Activated naive CD8-positive, alpha-beta T cell (primary cell): ENCODE measurements around the gene GSPT2.
A peak's percentile ranks its signal among the peaks of the same experiment; 100 is the strongest.
"Not testable (repeated sequence)": the region's sequence is repeated elsewhere in the genome, so short reads cannot be mapped to it uniquely, and the experiment has no call there.

Source experiments
- H3K27ac Mint-ChIP-seq: one replicate; pipeline ENCODE4 v1.8.0; 2021; ENCODE audit warnings: mixed read lengths
- H3K27me3 Mint-ChIP-seq: one replicate; pipeline ENCODE4 v1.8.0; 2021; ENCODE audit warnings: mixed read lengths
- H3K36me3 Mint-ChIP-seq: one replicate; pipeline ENCODE4 v1.8.0; 2021; ENCODE audit warnings: mixed read lengths
- H3K4me1 Mint-ChIP-seq: one replicate; pipeline ENCODE4 v1.8.0; 2021; ENCODE audit warnings: low read depth, mixed read lengths
- H3K4me3 Mint-ChIP-seq: one replicate; pipeline ENCODE4 v1.8.0; 2021; ENCODE audit warnings: mild to moderate bottlenecking, mixed read lengths
- H3K9me3 Mint-ChIP-seq: one replicate; pipeline ENCODE4 v1.8.0; 2021; ENCODE audit warnings: low read depth, mixed read lengths

The GSPT2 gene

DNA sequence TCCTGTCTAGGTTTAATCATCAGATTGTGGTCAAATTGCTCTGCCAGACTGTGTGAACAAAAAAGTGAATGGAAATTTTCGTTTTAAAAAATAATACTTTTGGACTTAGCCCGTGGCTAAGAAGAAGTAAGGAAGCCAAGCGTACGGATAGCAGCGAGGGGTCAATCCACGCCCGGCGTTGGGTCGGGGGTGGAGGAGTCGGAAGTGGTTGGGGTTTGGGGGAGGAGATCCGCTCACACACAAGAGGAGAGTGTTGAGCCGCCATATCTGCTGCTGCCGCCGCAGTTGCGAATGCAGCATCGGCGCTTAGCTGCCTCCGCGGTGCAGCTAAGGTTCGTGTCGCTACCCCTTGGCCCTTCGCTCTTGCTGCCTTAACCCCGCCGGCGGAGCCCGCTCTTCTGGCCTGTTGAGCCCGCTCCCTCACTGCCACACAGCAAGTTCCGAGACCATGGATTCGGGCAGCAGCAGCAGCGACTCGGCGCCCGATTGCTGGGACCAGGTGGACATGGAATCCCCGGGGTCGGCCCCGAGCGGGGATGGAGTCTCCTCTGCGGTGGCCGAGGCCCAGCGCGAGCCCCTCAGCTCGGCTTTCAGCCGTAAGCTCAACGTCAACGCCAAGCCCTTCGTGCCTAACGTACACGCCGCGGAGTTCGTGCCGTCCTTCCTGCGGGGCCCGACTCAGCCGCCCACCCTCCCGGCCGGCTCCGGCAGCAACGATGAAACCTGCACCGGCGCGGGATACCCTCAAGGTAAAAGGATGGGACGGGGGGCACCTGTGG is at the start of gene GSPT2:
TSS of gene GSPT2 (plus strand) at position 264 of the 779 bp plus-strand sequence. CDS start at position 449, 185 bp downstream.
- H3K27ac Mint-ChIP-seq, result peak within 1 kb of the TSS; percentile 87
- peaks cover 2% of the 10 kb centered on the region for H3K27me3 Mint-ChIP-seq
- peaks cover 8% of the 10 kb centered on the region for H3K9me3 Mint-ChIP-seq
- H3K4me3 Mint-ChIP-seq, result peak within 1 kb of the TSS; percentile 90
- peaks cover 14% of the 10 kb centered on the region for H3K36me3 Mint-ChIP-seq
- H3K4me1 Mint-ChIP-seq, result peaks cover 18% of the 10 kb centered on the region

DNA sequence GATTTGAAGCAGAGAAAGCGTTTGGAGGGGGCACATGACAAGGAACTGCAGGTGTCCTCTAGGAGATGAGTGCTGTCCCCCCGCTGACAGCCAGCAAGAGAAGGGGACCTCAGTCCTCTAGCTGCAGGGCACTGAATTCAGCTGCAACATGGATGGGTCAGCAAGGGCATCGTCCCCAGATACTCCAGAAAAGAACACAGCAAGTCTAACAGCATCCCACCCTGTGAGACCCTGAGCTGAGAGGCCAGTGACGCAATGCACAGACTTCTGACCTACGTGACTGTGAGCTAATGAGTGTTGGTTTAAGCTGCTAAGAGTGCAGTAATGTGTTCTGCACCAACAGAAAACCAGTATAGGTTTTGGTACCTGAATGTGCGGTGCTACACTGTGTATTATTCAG is 49.0 kb upstream of the GSPT2 start:
- Mint-ChIP-seq H3K36me3 (no peaks in the 10 kb centered on the region), H3K9me3 (no peaks in the 10 kb centered on the region), H3K4me1 (no peaks in the 10 kb centered on the region), H3K27me3 (peaks cover 4% of the 10 kb centered on the region), H3K27ac (no peak overlapping the region), H3K4me3 (no peak overlapping the region)

GRCh38 chrX:51697397-51697796 is 45.8 kb upstream of the GSPT2 start:
- Mint-ChIP-seq H3K4me1 (no peaks in the 10 kb centered on the region), H3K27ac (no peak overlapping the region), H3K9me3 (no peaks in the 10 kb centered on the region), H3K4me3 (no peak overlapping the region), H3K27me3 (peaks cover 4% of the 10 kb centered on the region), H3K36me3 (no peaks in the 10 kb centered on the region)

- H3K27me3 Mint-ChIP-seq, H3K27ac Mint-ChIP-seq, H3K4me1 Mint-ChIP-seq: not testable (repeated sequence)
Observed at GRCh38 chrX:51710277-51711164, 32.7 kb upstream of the GSPT2 start, which contains the start of gene CENPVL1. Gene CENPVL1, plus strand, starts transcription at chrX:51710512. Its CDS starts 0 bp downstream, at chrX:51710512.

DNA sequence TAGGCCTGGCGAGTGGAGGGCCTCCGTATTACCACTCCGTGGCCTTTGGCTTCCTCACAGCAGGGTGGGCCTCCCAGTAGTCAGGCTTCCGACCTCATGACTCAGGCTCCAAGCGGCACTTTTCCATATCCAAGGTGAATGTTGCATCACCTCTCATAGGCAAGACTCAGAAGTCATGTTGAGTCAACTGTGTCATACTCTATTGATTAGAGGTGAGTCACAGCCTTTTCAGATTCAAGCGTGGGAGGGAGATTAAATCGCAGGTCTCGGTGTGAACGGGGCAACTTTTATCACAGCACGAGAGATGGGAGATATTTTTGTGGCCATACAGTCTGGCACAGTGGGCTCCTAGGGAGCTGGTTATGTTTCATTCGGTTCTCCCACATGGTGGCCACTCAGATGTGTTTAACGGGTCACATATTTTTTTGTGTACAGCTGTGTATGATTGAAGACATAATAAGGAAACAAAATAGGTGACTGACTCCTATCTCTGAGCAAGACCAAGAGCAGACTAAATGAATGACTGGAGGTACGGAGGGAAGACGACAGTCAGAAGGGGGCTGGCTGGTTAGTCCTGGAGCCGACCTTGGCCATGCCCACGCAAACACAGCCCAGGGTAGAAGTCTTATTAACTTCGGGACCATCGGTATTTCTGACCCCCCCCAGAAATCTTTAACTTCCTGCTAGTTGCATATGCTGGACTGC is 30.1 kb upstream of the GSPT2 start:
- not testable (repeated sequence) for H3K36me3 Mint-ChIP-seq, H3K27ac Mint-ChIP-seq, H3K27me3 Mint-ChIP-seq, H3K9me3 Mint-ChIP-seq, H3K4me1 Mint-ChIP-seq, H3K4me3 Mint-ChIP-seq

More at GRCh38 chrX:51710277-51711164, 32.7 kb upstream of the GSPT2 start, which contains the start of gene CENPVL1:
- not testable (repeated sequence) for H3K36me3 Mint-ChIP-seq, H3K9me3 Mint-ChIP-seq, H3K4me3 Mint-ChIP-seq

- H3K9me3 Mint-ChIP-seq, result no peaks in the 10 kb centered on the region
- no peaks in the 10 kb centered on the region for H3K4me1 Mint-ChIP-seq
- H3K4me3 Mint-ChIP-seq, result no peak overlapping the region
- no peaks in the 10 kb centered on the region for H3K36me3 Mint-ChIP-seq
- no peak overlapping the region for H3K27ac Mint-ChIP-seq
- H3K27me3 Mint-ChIP-seq, result peaks cover 2% of the 10 kb centered on the region
Observed at GRCh38 chrX:51728202-51728601, 15.0 kb upstream of the GSPT2 start.

GRCh38 chrX:51737091-51737490 is 6.2 kb upstream of the GSPT2 start:
- H3K27me3 Mint-ChIP-seq, result peaks cover 16% of the 10 kb centered on the region
- no peaks in the 10 kb centered on the region for H3K9me3 Mint-ChIP-seq
- no peak overlapping the region for H3K4me3 Mint-ChIP-seq
- H3K4me1 Mint-ChIP-seq, result no peaks in the 10 kb centered on the region
- H3K27ac Mint-ChIP-seq, result no peak overlapping the region
- no peaks in the 10 kb centered on the region for H3K36me3 Mint-ChIP-seq

DNA sequence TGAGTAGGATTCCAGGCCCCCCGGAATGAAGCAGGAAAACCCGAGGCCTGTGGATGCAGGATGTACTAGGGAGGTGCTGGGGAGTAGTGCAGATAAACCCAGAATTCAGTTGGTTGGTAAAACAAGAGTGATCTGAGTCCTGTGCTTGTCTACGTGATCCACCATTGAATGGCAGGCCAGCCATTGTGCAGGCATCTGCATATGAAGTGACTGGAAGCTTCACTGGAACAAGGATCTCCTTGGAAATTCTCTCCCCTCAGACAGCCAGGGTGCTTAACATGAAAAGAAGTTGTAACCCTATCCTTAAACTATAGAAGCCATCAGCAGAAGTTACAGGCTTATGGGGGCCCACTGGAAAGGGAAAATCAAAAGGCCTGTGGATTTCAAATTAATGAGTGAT is 656 bp upstream of the GSPT2 start:
- Mint-ChIP-seq H3K27me3 (peaks cover 4% of the 10 kb centered on the region), H3K4me1 (peaks cover 18% of the 10 kb centered on the region), H3K36me3 (peaks cover 14% of the 10 kb centered on the region), H3K4me3 (peak overlapping the region; percentile 90), H3K27ac (no peak overlapping the region), H3K9me3 (peaks cover 8% of the 10 kb centered on the region)

GRCh38 chrX:51747671-51748070 is 4.4 kb downstream of the GSPT2 start:
- Mint-ChIP-seq H3K27me3 (no peaks in the 10 kb centered on the region), H3K36me3 (peaks cover 14% of the 10 kb centered on the region), H3K4me1 (peaks cover 17% of the 10 kb centered on the region), H3K27ac (no peak overlapping the region), H3K9me3 (peaks cover 15% of the 10 kb centered on the region), H3K4me3 (no peak overlapping the region)

DNA sequence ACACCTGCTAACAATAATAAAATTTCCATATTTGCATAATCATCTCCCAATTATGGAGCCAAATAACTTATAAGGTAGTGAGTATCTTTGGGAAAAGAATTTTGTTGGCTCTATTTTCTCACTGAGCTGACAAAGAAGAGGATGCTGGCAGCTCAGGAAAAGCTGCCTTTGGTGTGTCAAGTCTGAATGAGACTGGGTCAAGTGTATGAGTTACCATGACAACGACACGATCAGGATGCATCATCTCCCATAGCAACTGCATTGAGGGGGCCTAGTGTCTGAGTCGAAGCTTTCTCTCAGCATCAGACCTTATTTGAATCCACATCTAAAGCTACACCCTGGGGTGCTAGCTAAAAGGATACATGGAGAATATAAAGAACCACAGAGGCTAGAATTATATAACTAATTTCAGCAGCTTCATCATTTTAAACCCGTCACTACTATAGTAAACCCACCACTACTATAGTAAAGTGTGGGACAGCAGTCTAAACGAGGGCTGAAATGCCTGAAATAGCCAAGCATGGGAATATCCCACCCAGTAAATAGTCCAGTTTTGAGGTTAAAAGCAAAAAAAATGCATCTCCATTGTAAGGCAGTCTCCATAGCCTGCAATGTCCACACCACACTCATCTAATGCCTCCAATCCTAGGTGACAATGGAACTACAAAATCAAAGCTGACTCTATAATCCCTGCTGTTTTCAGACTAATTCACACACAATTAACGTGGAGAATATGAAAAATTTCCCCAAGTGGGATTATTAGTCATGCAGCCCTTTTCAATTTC is 16.0 kb downstream of the GSPT2 start:
- H3K36me3 Mint-ChIP-seq, result no peaks in the 10 kb centered on the region
- H3K27me3 Mint-ChIP-seq, result peaks cover 3% of the 10 kb centered on the region
- H3K4me3 Mint-ChIP-seq, result no peak overlapping the region
- no peaks in the 10 kb centered on the region for H3K9me3 Mint-ChIP-seq
- no peak overlapping the region for H3K27ac Mint-ChIP-seq
- H3K4me1 Mint-ChIP-seq, result no peaks in the 10 kb centered on the region

DNA sequence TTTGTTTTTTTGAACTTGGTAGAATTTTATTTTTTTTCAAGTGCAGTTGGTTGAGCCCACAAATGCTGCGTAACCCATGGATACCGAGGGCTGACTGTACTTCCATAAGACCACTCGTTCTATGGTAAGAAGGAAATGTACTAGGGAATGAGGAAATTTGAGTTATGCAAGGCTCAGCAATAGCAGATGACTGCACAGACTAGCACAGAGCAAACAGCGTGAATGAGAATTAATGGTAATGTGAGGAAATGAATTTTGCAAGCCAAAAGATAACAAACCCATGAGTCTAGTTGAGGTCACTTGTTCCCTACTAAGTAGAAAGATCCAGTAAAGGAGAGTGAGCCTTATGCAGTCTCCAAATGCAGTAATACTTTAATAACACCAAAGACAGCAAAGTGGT is 17.4 kb downstream of the GSPT2 start:
- Mint-ChIP-seq H3K9me3 (no peaks in the 10 kb centered on the region), H3K4me1 (no peaks in the 10 kb centered on the region), H3K27ac (no peak overlapping the region), H3K36me3 (no peaks in the 10 kb centered on the region), H3K4me3 (no peak overlapping the region), H3K27me3 (peaks cover under 1% of the 10 kb centered on the region)

- no peaks in the 10 kb centered on the region for H3K4me1 Mint-ChIP-seq
- no peaks in the 10 kb centered on the region for H3K9me3 Mint-ChIP-seq
Observed at GRCh38 chrX:51766546-51766945, 23.3 kb downstream of the GSPT2 start.

GRCh38 chrX:51776851-51777250 is 33.6 kb downstream of the GSPT2 start:
- H3K27ac Mint-ChIP-seq, result no peak overlapping the region
- no peaks in the 10 kb centered on the region for H3K36me3 Mint-ChIP-seq

More at GRCh38 chrX:51766546-51766945, 23.3 kb downstream of the GSPT2 start:
- H3K27ac Mint-ChIP-seq, result no peak overlapping the region
- no peak overlapping the region for H3K4me3 Mint-ChIP-seq
- no peaks in the 10 kb centered on the region for H3K27me3 Mint-ChIP-seq
- H3K36me3 Mint-ChIP-seq, result no peaks in the 10 kb centered on the region

GRCh38 chrX:51779306-51779705 is 36.1 kb downstream of the GSPT2 start:
- no peak overlapping the region for H3K27ac Mint-ChIP-seq

More at GRCh38 chrX:51776851-51777250, 33.6 kb downstream of the GSPT2 start:
- Mint-ChIP-seq H3K4me1 (no peaks in the 10 kb centered on the region), H3K9me3 (no peaks in the 10 kb centered on the region), H3K4me3 (no peak overlapping the region), H3K27me3 (no peaks in the 10 kb centered on the region)

More at GRCh38 chrX:51779306-51779705, 36.1 kb downstream of the GSPT2 start:
- no peaks in the 10 kb centered on the region for H3K4me1 Mint-ChIP-seq
- H3K4me3 Mint-ChIP-seq, result no peak overlapping the region
- H3K9me3 Mint-ChIP-seq, result no peaks in the 10 kb centered on the region
- H3K36me3 Mint-ChIP-seq, result no peaks in the 10 kb centered on the region
- no peaks in the 10 kb centered on the region for H3K27me3 Mint-ChIP-seq
